Measurements from ENCODE around the gene SAXO2.
"Not testable (repeated sequence)": the region's sequence is repeated elsewhere in the genome, so short reads cannot be mapped to it uniquely, and the experiment has no call there.

Gene SAXO2

GRCh38 chr15:82262422-82263026, at the start of gene SAXO2, which contains the start of gene EFL1:
SAXO2 (plus strand) TSS chr15:82262818; CDS start chr15:82262880, 62 bp downstream.
EFL1 (minus strand) TSS chr15:82262734; CDS start chr15:82261778, 956 bp downstream.
- DNase-seq = peak; percentile 97

- not testable (repeated sequence) for DNase-seq
These were observed 46.5 kb upstream of the SAXO2 start for GRCh38 chr15:82216092-82216491.

GRCh38 chr15:82221535-82221934, 41.1 kb upstream of the SAXO2 start:
- not testable (repeated sequence) for DNase-seq

- DNase-seq = no peak
These were observed 33.9 kb upstream of the SAXO2 start for GRCh38 chr15:82228750-82229149.

- DNase-seq = no peak
These were observed 31.4 kb upstream of the SAXO2 start for GRCh38 chr15:82231233-82231632.

- no peak for DNase-seq
These were observed 30.8 kb upstream of the SAXO2 start for GRCh38 chr15:82231842-82232241.

GRCh38 chr15:82237944-82238534, 24.6 kb upstream of the SAXO2 start:
- not testable (repeated sequence) for DNase-seq

GRCh38 chr15:82239685-82240391, 22.8 kb upstream of the SAXO2 start:
- no peak for DNase-seq

- not testable (repeated sequence) for DNase-seq
These were observed 20.6 kb upstream of the SAXO2 start for GRCh38 chr15:82241836-82242499.

GRCh38 chr15:82243644-82244043, 19.0 kb upstream of the SAXO2 start:
- DNase-seq = not testable (repeated sequence)

- DNase-seq = not testable (repeated sequence)
These were observed 16.7 kb upstream of the SAXO2 start for GRCh38 chr15:82245956-82246355.

GRCh38 chr15:82248261-82248660, 14.4 kb upstream of the SAXO2 start:
- not testable (repeated sequence) for DNase-seq

GRCh38 chr15:82261566-82262421, 824 bp upstream of the SAXO2 start:
- not testable (repeated sequence) for DNase-seq

- no peak for DNase-seq
These were observed 732 bp downstream of the SAXO2 start for GRCh38 chr15:82263350-82263749.

- DNase-seq = not testable (repeated sequence)
These were observed 4.5 kb downstream of the SAXO2 start for GRCh38 chr15:82267137-82267536.

GRCh38 chr15:82268454-82268853, 5.8 kb downstream of the SAXO2 start:
- DNase-seq = not testable (repeated sequence)

- DNase-seq = no peak
These were observed 9.5 kb downstream of the SAXO2 start for GRCh38 chr15:82272154-82272553.

GRCh38 chr15:82275410-82275809, 12.8 kb downstream of the SAXO2 start:
- no peak for DNase-seq

GRCh38 chr15:82281276-82281675, 18.7 kb downstream of the SAXO2 start:
- DNase-seq = not testable (repeated sequence)

GRCh38 chr15:82282386-82282785, 19.8 kb downstream of the SAXO2 start:
- not testable (repeated sequence) for DNase-seq

- DNase-seq = not testable (repeated sequence)
These were observed 21.8 kb downstream of the SAXO2 start for GRCh38 chr15:82284381-82284780.

GRCh38 chr15:82286475-82286874, 23.9 kb downstream of the SAXO2 start:
- DNase-seq = not testable (repeated sequence)

Measured in retina (tissue), 1 donor.